ENCODE results near the gene AGAP5.
"Not testable (repeated sequence)": the region's sequence is repeated elsewhere in the genome, so short reads cannot be mapped to it uniquely, and the experiment has no call there.

Gene AGAP5

DNA sequence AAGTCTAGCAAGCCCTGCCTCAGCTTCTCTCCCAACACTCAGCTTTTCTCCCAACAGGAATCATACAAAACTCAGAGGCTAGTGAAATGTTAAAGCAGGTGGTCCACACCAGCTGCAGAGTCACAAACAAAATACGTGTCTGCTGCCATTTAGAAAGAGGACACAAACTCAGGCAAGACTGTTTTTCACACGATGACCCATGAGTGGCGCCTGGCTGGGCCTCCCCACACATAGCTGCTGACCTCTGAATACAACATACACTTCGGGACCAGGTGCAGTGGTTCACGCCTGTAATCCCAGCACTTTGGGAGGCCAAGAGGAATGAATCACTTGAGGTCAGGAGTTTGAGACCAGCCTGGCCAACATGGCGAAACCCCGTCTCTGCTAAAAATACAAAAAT is 35.2 kb downstream of the AGAP5 start:
- in situ Hi-C loops (cut with MboI; ENCODE audit: low sequenced_read_pairs): not testable (repeated sequence)

- in situ Hi-C loops (cut with MboI; ENCODE audit: low sequenced_read_pairs): no loop called here
Observed at GRCh38 chr10:73655990-73656298, 42.0 kb downstream of the AGAP5 start, which contains the start of gene SYNPO2L. SYNPO2L (minus strand) TSS chr10:73656029; CDS start chr10:73655922, 107 bp downstream.

DNA sequence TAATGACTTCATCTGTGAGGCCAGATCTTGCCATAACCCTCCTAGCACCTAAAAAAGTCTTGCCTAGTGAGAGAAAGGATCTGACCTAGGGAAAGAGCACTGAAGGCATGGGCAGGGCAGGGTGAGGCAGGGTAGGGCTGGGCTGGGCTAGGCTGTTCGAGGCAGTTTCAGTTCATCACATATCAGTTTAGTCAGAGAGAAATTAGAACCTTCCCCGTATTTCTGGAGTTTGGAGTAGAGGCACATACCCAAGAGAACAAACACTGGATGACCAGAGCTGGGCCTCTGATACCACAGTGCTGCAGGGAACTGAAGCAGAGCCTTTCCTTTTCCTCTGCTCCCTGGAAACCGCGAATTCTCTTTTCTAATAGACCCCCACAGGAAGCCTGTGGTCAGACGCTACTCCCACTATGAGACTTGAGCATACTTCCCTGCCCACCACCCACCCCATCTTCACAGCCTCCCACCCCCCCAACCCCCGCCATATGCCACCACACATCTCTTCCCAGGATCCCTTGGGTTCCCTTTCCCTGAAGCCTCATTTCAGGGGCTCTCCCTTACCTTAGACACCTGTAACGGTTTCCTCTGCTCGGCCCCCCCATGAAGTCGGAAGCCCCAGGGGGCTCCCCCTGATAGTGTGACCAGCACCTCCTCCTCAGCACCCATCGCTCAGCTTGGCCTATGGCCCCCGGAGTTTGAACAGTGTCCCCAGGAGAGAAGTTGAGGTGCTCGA is 42.5 kb downstream of the AGAP5 start:
- in situ Hi-C loops (cut with MboI; ENCODE audit: low sequenced_read_pairs): no loop called here

DNA sequence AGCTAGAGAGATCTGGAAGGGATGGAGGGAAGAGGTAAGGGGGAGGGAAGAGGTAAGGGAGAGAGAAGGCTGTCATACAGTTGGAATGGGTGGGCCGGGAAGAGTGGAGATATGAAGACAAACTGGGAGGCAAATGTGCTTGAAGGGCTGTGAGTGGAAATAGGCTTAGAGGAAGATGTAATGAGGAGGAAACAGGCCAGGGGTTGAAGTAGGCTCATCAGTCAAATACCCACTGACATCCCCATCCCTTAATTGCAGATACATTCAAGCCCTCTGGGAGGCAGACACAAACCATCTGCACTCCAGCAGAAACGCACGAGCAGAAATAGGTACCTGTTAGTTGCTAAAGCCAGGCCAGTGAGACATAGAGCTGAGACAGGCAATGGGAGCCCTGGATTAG is 44.2 kb downstream of the AGAP5 start:
- in situ Hi-C loops (cut with MboI; ENCODE audit: low sequenced_read_pairs): no loop called here

GRCh38 chr10:73653195-73653594 is 44.7 kb downstream of the AGAP5 start:
- in situ Hi-C loops (cut with MboI; ENCODE audit: low sequenced_read_pairs): no loop called here

DNA sequence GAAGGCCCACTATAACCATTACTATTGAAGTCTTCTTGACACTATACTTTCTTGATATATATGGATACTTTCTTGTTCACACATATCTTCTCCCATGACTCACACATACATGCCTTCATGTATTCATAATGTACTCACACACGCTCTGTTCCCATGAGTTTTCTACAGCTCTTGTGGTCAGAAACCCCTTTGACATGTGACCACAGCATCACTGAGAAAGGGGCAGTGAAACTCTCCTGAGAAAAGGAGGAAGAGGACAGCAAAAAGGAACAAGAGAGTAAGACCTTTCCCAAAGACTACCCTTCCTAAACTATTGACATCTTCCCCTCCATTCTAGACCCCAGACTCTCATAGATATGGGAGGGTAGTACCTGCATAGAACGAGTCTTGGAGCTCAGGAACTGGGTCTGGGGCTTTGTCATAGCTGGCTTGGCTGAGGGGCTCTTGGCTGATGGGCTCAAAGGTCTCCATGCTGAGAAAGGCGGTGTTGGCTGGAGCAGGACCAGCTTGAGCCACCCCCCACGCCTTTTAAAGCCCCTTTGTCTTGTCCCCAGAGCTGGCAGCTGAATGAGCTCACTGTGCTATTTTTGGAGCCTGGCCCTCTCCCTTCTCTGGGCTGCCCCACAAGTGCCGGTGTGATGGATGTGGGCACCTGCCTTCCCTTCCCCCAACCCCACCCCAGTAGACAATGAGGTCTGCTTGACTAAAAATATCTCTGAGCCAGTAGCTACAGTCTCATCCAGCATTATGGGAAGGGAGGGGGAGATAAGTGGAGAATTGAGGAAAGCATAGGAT is 47.2 kb downstream of the AGAP5 start:
- in situ Hi-C loops (cut with MboI; ENCODE audit: low sequenced_read_pairs): no loop called here

DNA sequence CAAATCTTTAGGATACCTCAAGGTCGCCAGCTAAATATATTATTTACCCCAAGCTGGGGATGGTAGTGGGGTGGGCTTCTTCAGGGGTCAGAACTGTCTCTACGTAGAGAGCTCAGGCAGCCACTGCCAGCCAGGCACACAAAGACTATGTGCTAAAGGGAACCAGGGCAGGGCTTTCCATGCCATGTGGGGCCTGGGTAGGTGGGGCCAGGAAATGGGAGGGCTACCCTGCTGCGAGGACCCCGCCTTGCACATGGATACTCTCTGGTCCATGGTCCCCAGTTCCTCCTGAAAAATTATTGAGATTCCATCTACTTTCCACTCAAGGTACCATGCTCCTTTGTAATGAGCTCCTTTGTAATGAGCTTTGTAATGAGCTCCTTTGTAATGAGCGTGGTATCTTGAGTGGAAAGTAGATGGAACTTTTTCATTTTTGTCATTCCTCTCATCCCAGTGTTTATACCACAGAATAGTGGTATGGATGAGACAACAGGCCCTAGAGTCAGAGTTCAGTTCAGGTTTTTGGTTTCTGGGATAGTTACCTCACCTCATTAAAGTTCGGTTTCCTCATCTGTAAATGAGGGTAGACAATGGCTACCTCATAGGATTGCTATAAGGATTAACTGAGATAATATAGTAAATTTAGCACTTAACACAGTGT is 47.9 kb downstream of the AGAP5 start:
- in situ Hi-C loops (cut with MboI; ENCODE audit: low sequenced_read_pairs): no loop called here

DNA sequence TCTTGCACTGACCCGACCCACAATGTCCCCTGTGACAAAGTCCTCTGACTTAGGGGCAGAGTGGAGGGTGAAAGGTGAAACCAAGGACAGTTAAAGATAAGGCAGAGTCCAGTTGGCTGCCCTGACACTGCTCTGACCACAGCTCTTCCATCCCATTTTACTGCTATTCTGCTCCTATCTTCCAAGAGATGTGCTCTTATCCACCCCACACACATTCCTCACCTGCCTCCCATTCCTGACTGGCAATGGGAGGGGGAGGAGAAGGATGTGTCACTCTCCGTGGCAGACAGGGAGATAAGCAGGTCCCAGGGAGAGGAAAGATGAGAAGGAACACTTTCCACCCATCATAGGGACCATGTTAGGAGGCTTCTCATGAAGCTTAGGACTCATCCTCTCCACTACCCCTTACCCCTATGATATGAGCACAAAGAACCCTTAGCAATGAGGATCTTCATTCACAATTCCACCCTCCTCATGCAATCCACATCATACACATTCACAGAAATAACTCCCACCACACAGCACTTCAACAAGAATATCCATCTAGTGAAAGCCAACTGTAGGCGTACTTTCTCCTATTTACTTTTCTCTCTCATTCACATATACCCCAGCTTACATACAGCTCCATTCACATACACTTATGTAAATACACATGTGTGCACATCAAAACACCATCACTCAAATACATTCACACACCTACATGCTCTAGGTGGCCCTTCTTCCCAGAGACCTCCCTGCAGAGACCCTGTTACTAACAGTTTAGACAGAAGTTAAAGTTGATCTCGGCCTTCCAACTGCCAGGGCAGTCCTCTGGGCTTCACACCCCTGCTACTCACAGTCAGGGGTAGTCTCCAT is 48.7 kb downstream of the AGAP5 start:
- in situ Hi-C loops (cut with MboI; ENCODE audit: low sequenced_read_pairs): no loop called here

- in situ Hi-C loops (cut with MboI; ENCODE audit: low sequenced_read_pairs): no loop called here
Observed at GRCh38 chr10:73647875-73648651, 49.8 kb downstream of the AGAP5 start.

- in situ Hi-C loops (cut with MboI; ENCODE audit: low sequenced_read_pairs): no loop called here
Observed at GRCh38 chr10:73647211-73647874, 50.6 kb downstream of the AGAP5 start.

GRCh38 chr10:73646598-73647041 is 51.3 kb downstream of the AGAP5 start:
- in situ Hi-C loops (cut with MboI; ENCODE audit: low sequenced_read_pairs): no loop called here

GRCh38 chr10:73645251-73645650 is 52.7 kb downstream of the AGAP5 start:
- in situ Hi-C loops (cut with MboI; ENCODE audit: low sequenced_read_pairs): no loop called here

- in situ Hi-C loops (cut with MboI; ENCODE audit: low sequenced_read_pairs): loop anchor here (5.0 kb wide), 1 partner anchor 112 kb away; no protein-coding TSS in a partner anchor
Observed at GRCh38 chr10:73644767-73645166, 53.1 kb downstream of the AGAP5 start.

DNA sequence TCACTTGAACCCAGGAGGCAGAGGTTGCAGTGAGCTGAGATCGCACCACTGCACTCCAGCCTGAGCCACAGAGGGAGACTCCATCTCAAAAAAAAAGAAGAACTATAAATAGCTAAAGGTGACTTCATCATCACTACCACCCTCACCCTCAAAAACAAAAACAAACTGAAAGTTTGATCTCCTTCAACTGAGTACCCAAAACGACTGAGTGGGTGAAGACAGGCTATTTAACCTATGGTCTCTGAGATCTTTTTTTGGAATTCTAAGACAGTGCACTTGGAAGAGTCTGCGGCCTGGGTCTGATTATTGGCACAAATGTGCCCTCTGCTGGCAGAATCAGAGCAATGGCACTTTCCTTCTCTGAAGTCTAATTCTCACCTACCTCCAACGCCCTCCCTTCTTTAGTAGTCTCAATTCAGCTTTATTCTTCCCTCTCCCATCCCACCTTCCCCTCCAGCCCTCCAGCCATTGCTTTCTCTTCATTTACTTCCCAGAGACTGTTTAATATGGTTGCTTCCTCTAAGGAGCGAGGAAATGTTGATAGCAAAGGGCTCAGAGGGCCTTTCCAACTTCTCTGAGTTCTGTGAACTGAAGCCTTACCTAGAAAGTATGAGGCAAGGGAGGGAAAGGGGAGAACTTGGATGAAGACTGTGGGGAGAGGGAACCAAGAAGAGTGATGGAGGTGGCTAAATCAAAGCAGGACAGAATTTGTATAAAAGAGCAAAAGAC is 53.7 kb downstream of the AGAP5 start:
- in situ Hi-C loops (cut with MboI; ENCODE audit: low sequenced_read_pairs): loop anchor here (5.0 kb wide), 1 partner anchor 112 kb away; no protein-coding TSS in a partner anchor

DNA sequence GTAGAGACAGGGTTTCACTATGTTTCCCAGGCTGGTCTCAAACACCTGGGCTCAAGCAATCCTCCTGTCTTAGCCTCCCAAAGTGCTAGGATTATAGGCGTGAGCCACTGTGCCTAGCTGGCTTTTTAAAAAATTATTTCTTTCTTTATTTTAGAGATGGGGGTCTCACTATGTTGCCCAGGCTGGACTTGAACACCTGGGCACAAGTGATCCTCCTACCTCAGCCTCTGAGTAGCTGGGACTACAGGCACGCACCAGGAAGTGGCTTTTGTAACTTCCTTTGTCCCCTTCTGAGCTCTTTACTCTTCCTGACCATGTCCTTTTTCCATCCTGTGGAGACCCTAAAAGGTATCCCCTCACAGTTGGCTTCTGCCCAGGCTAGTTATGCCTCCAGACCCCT is 54.5 kb downstream of the AGAP5 start:
- in situ Hi-C loops (cut with MboI; ENCODE audit: low sequenced_read_pairs): loop anchor here (5.0 kb wide), 1 partner anchor 111 kb away; no protein-coding TSS in a partner anchor

GRCh38 chr10:73641328-73642060 is 56.4 kb downstream of the AGAP5 start, which contains the start of gene MYOZ1:
MYOZ1 (minus strand) TSS chr10:73641474; CDS start chr10:73640017, 1,457 bp downstream.
- in situ Hi-C loops (cut with MboI; ENCODE audit: low sequenced_read_pairs): loop anchor here (5.0 kb wide), 1 partner anchor 109 kb away; no protein-coding TSS in a partner anchor

DNA sequence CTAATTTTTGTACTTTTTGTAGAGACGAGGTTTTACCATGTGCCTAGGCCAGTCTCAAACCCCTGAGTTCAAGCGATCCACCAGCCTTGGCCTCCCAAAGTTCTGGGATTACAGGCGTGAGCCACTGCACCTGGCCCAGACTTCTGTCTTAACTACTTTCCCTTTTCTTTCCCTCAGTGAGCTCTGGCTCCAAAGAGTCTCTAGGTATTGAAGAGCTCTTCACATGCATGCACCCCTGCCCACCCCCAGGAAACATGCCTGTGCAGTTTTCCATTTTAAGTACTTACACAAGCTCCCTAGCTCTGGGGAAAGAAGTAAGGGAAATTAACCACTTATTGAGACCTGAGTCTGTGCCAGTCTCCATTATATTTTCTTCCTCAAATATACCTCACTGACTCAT is 58.6 kb downstream of the AGAP5 start:
- in situ Hi-C loops (cut with MboI; ENCODE audit: low sequenced_read_pairs): no loop called here

DNA sequence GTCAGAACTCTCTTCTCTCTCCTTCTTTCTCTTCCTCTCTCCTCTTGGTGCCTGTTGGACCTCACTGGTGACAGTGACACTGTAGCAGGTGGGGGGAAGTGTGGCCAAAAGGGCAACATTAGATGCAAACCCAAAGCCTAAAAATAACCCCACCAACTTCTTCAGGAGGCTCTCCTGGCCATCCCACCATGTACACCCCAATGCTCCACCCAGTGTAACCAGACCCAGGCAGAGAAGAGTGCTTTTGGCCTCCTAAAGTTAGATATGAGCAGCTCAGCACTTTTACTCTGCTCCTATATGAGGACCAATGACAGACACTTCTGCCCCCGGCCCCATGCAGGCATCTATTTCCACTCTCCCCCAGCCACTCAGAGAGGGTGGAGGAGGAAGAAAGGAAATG is 62.1 kb downstream of the AGAP5 start:
- in situ Hi-C loops (cut with MboI; ENCODE audit: low sequenced_read_pairs): no loop called here

Data from HL-60/S4 (cell line).